Muscle of back (tissue), 13 donors: ENCODE measurements around the gene CCDC152. TPM values are rescaled to one million over a fixed set of nuclear protein-coding genes. Genes with fewer than 3 reads are reported as not detected.
"Not testable (repeated sequence)": the region's sequence is repeated elsewhere in the genome, so short reads cannot be mapped to it uniquely, and the experiment has no call there.

Source experiments
- DNase-seq, 3 donors: peaks; one replicate each; pipeline versions ENCODE4 v3.0.0 to v3.0.0-alpha.2; 2013
- long read RNA-seq, 9 donors: transcript quantifications; one replicate each; lab custom pipeline, GENCODE V29; 2026
- polyA plus RNA-seq, 10 donors: library from polyadenylated mRNA; unstranded; fragments of 120-200 nt; gene quantifications; one replicate each; pipeline ENCODE4 v1.2.1, GENCODE V29; 2013; ENCODE audit not compliant: insufficient read length in 10 of 10

The CCDC152 gene, protein sequence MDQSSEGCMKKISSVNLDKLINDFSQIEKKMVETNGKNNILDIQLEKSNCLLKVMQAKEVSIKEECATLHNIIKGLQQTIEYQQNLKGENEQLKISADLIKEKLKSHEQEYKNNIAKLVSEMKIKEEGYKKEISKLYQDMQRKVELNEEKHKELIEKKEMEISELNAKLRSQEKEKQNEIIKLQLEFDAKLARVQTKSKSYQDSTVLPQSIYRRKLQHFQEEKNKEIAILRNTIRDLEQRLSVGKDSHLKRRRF
- 1 to 10 TPM; 4.2 to 8.3 (median 4.9) TPM for polyA plus RNA-seq
- long read RNA-seq, donor 1, result 0 reads
- long read RNA-seq, donor 2, result 0 reads
- long read RNA-seq, donor 3, result 0 reads
- long read RNA-seq, donor 4, partial matches to known transcripts, result 0 of 2 reads
- long read RNA-seq, donor 4, other reads (novel, unspliced or antisense), result 0 of 2 reads
- long read RNA-seq, donor 5, partial matches to known transcripts, result 0 of 1 reads
- long read RNA-seq, donor 5, other reads (novel, unspliced or antisense), result 0 of 1 reads
- long read RNA-seq, donor 6, partial matches to known transcripts, result 11 of 11 reads
- long read RNA-seq, donor 6, other reads (novel, unspliced or antisense), result 0 of 11 reads
- long read RNA-seq, donor 7, partial matches to known transcripts, result 67 of 67 reads
- long read RNA-seq, donor 7, other reads (novel, unspliced or antisense), result 0 of 67 reads
- long read RNA-seq, donor 8, partial matches to known transcripts, result 239 of 239 reads
- long read RNA-seq, donor 8, other reads (novel, unspliced or antisense), result 0 of 239 reads
- long read RNA-seq, donor 9, result 0 reads

DNA sequence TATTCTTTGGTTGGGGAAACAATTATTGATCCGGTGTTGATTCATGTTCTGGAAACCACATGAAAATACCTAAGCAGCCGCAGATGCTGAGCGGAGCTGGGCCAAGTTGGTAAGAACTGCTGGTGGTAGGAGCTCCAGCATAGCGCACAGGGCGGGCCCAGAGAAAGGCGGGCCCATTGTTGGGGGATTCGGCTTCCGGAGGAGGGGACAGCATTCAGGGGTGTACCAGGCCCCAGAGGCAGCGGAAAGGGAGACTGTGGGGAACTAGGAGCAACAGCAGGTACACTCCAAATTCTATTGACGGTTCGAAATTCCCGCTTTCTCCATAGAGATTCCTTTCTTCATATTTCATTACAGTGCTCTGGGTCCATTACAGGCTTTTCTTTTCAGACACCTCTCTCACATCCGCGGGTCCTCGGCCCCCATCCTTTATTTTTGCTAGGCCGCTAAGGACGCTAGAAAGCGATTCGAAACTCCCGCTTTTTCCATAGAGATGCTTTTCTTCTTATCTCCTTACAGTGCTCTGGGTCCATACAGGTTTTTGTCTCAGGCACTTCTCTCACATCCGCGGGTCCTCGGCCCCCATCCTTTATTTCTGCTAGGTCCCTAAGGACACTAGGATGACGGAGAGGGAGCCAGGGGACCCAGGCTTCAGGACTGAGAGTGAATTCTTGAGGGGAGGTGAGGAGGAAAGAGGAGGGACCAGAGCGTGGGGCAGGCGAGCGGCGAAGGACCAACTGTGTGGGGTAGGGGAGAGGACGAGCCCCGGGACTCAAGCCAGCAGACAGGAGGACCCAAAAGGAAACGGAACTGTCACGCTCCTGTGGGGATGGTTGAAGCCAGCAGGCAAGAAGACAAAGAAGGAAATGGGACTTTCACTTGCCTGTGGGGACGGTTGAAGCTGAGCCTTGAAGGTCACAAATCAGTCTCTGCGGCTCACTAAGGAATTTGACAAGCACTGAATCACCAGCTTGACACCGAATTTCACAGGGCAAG, at the start of gene CCDC152:
TSS of gene CCDC152 (plus strand) at position 213 of the 996 bp plus-strand sequence. CDS start 2,304 bp downstream, outside the sequence.
- peak; percentile 15 to 59 (median 21) for DNase-seq

DNA sequence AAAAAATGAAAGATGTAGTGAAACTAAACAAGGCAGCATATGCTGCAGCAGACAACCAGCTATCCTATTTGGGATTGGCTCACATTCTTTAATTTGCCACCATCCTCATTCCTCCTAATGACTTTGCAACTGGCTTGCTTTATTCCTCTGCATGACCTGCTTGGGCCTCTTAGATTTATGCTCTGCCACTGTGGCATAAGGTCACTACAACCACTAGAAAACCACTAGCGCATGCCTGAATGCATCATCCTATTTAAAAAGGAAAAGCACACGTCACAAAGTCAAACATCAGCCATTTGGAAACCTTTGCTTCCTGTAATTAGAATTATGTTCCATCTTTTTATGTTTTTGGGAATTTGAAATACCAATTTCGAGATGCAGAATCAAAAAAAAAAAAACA, 40.8 kb upstream of the CCDC152 start:
- no peak for DNase-seq

DNA sequence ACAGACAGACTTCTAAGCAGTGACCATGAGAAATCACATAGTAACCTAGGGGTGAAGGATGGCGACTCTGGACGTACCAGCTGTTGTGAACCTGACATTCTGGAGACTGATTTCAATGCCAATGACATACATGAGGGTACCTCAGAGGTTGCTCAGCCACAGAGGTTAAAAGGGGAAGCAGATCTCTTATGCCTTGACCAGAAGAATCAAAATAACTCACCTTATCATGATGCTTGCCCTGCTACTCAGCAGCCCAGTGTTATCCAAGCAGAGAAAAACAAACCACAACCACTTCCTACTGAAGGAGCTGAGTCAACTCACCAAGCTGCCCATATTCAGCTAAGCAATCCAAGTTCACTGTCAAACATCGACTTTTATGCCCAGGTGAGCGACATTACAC, 38.0 kb upstream of the CCDC152 start:
- no peak for DNase-seq

- DNase-seq, result no peak
Observed at GRCh38 chr5:42719034-42719433, 37.6 kb upstream of the CCDC152 start.

GRCh38 chr5:42720251-42720650, 36.4 kb upstream of the CCDC152 start:
- DNase-seq, result no peak

- no peak for DNase-seq
Observed at GRCh38 chr5:42721484-42721883, 35.1 kb upstream of the CCDC152 start.

- DNase-seq, result not testable (repeated sequence)
Observed at GRCh38 chr5:42734531-42735058, 22.0 kb upstream of the CCDC152 start.

DNA sequence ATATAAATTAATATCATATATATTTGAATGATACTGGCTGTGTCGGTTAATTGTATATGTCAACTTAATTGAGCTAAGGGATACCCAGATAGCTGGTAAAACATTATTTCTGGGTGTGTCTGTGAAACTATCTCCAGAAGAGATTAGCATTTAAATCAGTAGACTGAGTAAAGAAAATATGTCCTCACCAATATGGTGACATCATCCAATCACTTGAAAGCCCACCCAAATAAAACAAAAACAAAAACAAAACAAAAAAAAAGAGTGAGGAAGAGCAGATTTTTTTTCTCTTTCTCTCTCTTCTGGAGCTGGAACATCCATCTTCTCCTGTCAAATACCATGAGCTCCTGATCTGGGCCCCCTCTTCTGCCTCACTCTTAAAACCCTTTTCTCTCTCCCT, 15.7 kb upstream of the CCDC152 start:
- DNase-seq, result no peak

- DNase-seq, result no peak
Observed at GRCh38 chr5:42745426-42745825, 11.2 kb upstream of the CCDC152 start.

DNA sequence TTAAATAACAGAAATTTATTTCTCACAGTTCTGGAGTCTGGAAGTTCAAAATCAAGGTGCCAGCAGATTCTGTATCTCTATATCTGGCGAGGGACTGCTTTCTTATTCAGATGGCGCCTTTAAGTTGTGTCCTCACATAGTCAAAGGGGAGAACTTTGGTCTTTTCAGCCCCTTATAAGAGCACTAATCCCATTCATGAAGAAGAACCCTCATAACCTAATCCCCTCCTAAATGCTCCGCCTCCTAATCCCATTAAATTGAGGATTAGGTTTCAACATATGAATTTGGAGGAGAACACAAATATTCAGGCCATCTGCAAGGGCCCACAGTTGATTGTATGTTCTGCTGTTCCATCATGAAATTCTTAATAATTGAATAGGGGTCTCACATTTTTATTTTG, 10.8 kb upstream of the CCDC152 start:
- no peak for DNase-seq

- DNase-seq, result no peak
Observed at GRCh38 chr5:42749020-42749419, 7.6 kb upstream of the CCDC152 start.

GRCh38 chr5:42750507-42750906, 6.1 kb upstream of the CCDC152 start:
- no peak for DNase-seq

DNA sequence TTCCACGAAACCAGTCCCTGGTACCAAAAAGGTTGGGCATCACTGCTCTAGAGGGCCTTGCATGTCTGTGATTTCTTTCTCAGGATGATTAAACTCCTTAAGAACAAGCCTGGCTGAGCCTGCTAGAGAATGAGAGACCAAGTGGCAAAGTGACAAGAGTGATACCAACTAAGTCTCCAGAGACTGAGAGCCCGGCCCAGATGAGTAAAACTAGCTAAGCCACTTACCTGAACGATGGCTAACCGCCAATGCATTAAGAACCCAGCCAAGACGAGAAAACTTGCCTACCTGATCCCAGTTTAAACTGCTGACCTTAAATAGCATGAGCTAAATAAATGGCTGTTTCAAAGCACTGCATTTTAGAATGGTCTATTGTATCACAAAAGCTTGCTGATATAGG, 5.6 kb upstream of the CCDC152 start:
- no peak for DNase-seq

DNA sequence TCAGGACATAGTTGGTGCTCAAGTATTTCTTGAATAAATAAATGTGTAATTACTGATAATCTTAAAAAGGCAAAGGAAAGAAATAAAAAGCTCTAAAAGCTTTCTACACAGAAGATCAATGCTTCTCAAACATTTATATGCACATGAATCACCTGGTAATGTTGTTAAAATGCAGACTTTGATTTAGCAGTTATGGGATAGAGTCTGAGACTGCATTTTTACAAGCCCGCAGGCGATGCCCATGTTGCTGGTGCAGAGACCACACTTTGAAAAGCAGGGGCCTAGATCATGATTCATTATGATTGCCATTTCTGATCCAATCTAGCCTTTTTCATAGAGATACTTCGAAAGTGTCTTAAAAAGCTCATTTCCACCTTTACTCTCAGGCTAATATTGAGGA, 3.5 kb upstream of the CCDC152 start:
- DNase-seq, result no peak

DNA sequence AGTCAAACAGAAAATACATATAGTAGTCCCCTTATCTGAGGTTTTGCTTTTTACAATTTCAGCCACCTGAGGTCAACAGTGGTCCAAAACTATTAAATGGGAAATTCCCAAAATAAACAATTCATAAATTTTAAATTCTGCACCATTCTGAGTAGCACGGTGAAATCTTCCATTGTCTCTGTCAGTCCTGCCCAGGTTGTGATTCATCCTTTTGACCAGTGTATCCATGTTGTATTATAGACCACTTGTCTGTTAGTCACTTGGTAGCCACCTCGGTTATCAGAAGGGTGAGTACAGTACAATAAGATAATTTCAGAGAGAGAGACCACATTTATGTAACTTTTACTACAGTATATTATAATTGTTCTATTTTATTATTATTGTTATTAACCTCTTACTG, 2.8 kb downstream of the CCDC152 start:
- no peak for DNase-seq

DNA sequence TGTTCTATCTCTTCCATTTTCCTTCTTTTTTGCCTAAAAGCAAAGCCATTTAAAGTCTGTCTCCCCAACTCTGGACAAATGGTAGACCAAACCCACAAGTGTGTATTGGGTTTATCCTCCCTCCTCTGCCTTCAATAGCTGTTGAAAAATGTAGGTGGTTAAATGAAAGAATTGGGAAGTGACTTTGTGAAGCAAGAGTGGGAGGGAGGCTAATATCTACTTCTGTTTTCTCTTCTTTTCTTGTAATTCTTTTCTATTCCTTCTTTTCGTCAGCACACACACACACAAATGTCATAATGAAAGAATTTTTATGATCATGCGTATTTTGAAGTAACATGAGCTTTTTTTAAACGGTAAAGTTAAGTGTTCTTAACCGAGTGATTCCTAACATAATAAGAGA, 3.8 kb downstream of the CCDC152 start:
- DNase-seq, result no peak

DNA sequence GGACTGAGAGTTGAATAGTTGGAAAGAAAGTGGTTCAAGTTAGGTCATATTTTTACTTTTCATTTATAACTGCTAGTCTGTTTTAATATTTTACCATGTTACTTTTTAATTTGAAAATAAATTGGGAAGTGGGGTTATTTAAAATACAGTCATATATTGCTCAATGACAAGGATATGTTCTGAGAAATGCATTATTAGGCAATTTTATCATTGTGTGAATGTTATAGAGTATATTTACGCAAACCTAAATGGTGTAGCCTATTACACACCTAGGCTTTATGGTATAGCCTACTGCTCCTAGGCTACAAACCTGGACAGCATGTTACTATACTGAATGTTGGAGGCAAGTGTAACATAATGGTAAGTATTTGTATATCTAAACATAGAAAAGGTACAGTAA, 5.2 kb downstream of the CCDC152 start:
- no peak for DNase-seq

DNA sequence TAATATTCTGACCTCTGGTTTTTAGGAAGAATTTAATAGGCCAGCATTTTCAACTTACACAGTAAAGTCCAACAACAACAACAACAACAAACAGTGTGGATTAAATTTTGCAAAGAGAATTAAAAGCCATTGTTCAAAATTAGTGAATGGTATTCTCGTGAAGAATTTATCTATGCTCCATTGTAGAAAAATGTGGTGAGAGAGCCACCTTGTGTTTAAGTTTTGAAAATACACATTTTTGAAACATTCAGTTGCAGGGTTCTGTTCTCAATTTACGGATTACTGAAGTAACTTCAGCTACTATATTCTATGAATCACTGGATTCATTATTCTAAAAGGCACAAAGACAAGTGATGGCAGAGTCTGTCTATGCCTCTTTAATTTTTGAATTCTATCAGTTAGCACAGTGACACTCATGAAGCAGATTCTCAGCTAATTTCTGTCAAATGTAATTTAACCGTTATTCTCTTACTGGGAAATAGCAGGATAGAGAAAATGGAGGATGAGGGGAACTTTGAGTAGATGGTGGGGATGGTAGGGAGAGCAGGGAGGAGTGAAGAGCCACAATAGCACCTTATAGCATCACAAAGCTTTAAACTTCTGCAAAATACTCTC, 11.0 kb downstream of the CCDC152 start:
- peak; percentile 20 to 45 (median 25) for DNase-seq

GRCh38 chr5:42768106-42768504, 11.5 kb downstream of the CCDC152 start:
- no peak for DNase-seq

- DNase-seq, result no peak
Observed at GRCh38 chr5:42770003-42770402, 13.4 kb downstream of the CCDC152 start.
